DOHH2 (cell line): Measurements from ENCODE around the gene CIAO2A.

ENCODE experiments used
- EZH2phosphoT487 ChIP-seq: fragments of 200-600 bp; sonication (generic); IDR thresholded peaks from 2 replicates; pipeline ENCODE4 v1.6.1; 2017; ENCODE audit warnings: borderline replicate concordance, mild to moderate bottlenecking, antibody characterized with exemption, low read length, moderate library complexity, mixed read lengths
- TF ChIP-seq, protein P1 (sequence below): fragments of 200-600 bp; sonication (generic); IDR thresholded peaks from one replicate; pipeline ENCODE4 v1.5.1; 2014; ENCODE audit warnings: antibody characterized with exemption, mild to moderate bottlenecking, low read depth, low read length; ENCODE audit not compliant: poor library complexity, severe bottlenecking

GRCh38 chr15:64107337-64107736 lies 13.7 kb upstream of the CIAO2A start:
- TF ChIP-seq, protein P1, sequence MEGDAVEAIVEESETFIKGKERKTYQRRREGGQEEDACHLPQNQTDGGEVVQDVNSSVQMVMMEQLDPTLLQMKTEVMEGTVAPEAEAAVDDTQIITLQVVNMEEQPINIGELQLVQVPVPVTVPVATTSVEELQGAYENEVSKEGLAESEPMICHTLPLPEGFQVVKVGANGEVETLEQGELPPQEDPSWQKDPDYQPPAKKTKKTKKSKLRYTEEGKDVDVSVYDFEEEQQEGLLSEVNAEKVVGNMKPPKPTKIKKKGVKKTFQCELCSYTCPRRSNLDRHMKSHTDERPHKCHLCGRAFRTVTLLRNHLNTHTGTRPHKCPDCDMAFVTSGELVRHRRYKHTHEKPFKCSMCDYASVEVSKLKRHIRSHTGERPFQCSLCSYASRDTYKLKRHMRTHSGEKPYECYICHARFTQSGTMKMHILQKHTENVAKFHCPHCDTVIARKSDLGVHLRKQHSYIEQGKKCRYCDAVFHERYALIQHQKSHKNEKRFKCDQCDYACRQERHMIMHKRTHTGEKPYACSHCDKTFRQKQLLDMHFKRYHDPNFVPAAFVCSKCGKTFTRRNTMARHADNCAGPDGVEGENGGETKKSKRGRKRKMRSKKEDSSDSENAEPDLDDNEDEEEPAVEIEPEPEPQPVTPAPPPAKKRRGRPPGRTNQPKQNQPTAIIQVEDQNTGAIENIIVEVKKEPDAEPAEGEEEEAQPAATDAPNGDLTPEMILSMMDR: no peak
- TF ChIP-seq EZH2phosphoT487: no peak
